Keratinocyte (primary cell): Measurements from ENCODE around the gene NHSL2. TPM values are rescaled to one million over a fixed set of nuclear protein-coding genes. Genes with fewer than 3 reads are reported as not detected.

ENCODE experiments used
- DNase-seq: peaks from one replicate; pipeline ENCODE4 v3.0.0-alpha.2; 2011; ENCODE audit warnings: low read depth, missing footprints, low spot score
- FAIRE-seq: peaks from 2 replicates; lab custom pipeline; 2011; peaks lifted over from hg19 to GRCh38; lab: Jason Lieb, UNC
- H2AFZ ChIP-seq: 2 replicates; pipeline ENCODE4 v1.6.0; 2012; ENCODE audit warnings: low read length, control low read depth, inconsistent platforms; ENCODE audit not compliant: control insufficient read depth
- H3K27ac ChIP-seq: 2 replicates; pipeline ENCODE4 v1.5.1; 2011; ENCODE audit warnings: low read length; ENCODE audit not compliant: control insufficient read depth, insufficient read depth
- H3K27me3 ChIP-seq: 3 replicates; pipeline ENCODE4 v1.6.0; 2011; ENCODE audit warnings: low read length; ENCODE audit not compliant: control insufficient read depth, insufficient read depth; ENCODE audit errors: extremely low read depth
- H3K36me3 ChIP-seq, 2 experiments: 2 replicates in 1 of 2; 3 replicates in 1 of 2; pipeline ENCODE4 v1.5.1; 2011; ENCODE audit warnings: low read length in 2 of 2, mild to moderate bottlenecking in 1 of 2; ENCODE audit not compliant: control insufficient read depth in 2 of 2, insufficient read depth in 2 of 2; ENCODE audit errors: extremely low read depth in 1 of 2
- H3K4me1 ChIP-seq: 3 replicates; pipeline ENCODE4 v1.5.1; 2011; ENCODE audit warnings: low read length; ENCODE audit not compliant: control insufficient read depth, insufficient read depth; ENCODE audit errors: extremely low read depth
- H3K4me2 ChIP-seq: 3 replicates; pipeline ENCODE4 v1.6.0; 2011; ENCODE audit warnings: low read depth, low read length; ENCODE audit not compliant: control insufficient read depth, insufficient read depth; ENCODE audit errors: extremely low read depth
- H3K4me3 ChIP-seq, 3 experiments: fragments of 200-600 bp in 1 of 3; sonication (generic) in 1 of 3; 2 replicates in 2 of 3; 3 replicates in 1 of 3; pipeline ENCODE4 v1.5.1; 2011 to 2016; ENCODE audit warnings: low read length in 3 of 3, mild to moderate bottlenecking in 3 of 3, control low read depth in 2 of 3, inconsistent platforms in 1 of 3, low read depth in 1 of 3, mixed read lengths in 1 of 3, mixed run types in 1 of 3, moderate library complexity in 1 of 3; ENCODE audit not compliant: control insufficient read depth in 2 of 3, insufficient read depth in 2 of 3; ENCODE audit errors: extremely low read depth in 1 of 3
- H3K79me2 ChIP-seq: 2 replicates; pipeline ENCODE4 v1.6.0; 2012; ENCODE audit warnings: low read length; ENCODE audit not compliant: control insufficient read depth, insufficient read depth
- H3K9ac ChIP-seq: 3 replicates; pipeline ENCODE4 v1.6.0; 2011; ENCODE audit warnings: low read length; ENCODE audit not compliant: control insufficient read depth, insufficient read depth; ENCODE audit errors: extremely low read depth
- H3K9me1 ChIP-seq: 3 replicates; pipeline ENCODE4 v1.6.0; 2011; ENCODE audit warnings: low read length; ENCODE audit not compliant: control insufficient read depth, insufficient read depth; ENCODE audit errors: extremely low read depth
- H3K9me3 ChIP-seq: 2 replicates; pipeline ENCODE4 v1.5.1; 2012; ENCODE audit warnings: low read depth, low read length; ENCODE audit not compliant: control insufficient read depth
- H4K20me1 ChIP-seq: 3 replicates; pipeline ENCODE4 v1.6.0; 2011; ENCODE audit warnings: low read length; ENCODE audit not compliant: control insufficient read depth, insufficient read depth; ENCODE audit errors: extremely low read depth
- EZH2 ChIP-seq: IDR thresholded peaks from one replicate; pipeline ENCODE4 v1.6.1; 2012; ENCODE audit warnings: inconsistent platforms, mild to moderate bottlenecking, low read length, moderate library complexity
- dilution Hi-C: fragments of 300-500 bp; cut with MboI; formaldehyde crosslinking; loops from one replicate; pipeline ENCODE4 v1.7.0; 2020; ENCODE audit warnings: low sequenced_read_pairs; ENCODE audit not compliant: extremely low pct_ligation_motif_present
- polyA plus RNA-seq, 5 experiments: library from polyadenylated mRNA; depleted of rRNA in 3 of 5; stranded (reverse) in 3 of 5; stranded (forward) in 1 of 5; unstranded in 1 of 5; fragments of >200 nt; gene quantifications; 1 replicate in 1 of 5; 2 replicates in 3 of 5; 3 replicates in 1 of 5; pipeline versions ENCODE4 v1.2.1 to v1.2.3, GENCODE V29; 2011 to 2012; ENCODE audit warnings: missing spikeins in 2 of 5, low read depth in 1 of 5, low replicate concordance in 1 of 5
- TF ChIP-seq, protein P1 (sequence below), 3 experiments: IDR thresholded peaks in 1 of 3; conservative IDR thresholded peaks in 1 of 3; optimal IDR thresholded peaks in 1 of 3; 2 replicates in 2 of 3; 3 replicates in 1 of 3; pipeline versions ENCODE3 to v1.5.1; 2011; ENCODE audit warnings: low read length in 3 of 3, mild to moderate bottlenecking in 3 of 3, moderate library complexity in 2 of 3, control low read depth in 1 of 3, inconsistent platforms in 1 of 3; ENCODE audit not compliant: insufficient read depth in 2 of 3; ENCODE audit errors: extremely low read depth in 1 of 3

The NHSL2 gene
- polyA plus RNA-seq, 1 donor (not counting 4 experiments of a cell fraction or from before 2014, with no cell fraction given): 0.04 TPM

DNA sequence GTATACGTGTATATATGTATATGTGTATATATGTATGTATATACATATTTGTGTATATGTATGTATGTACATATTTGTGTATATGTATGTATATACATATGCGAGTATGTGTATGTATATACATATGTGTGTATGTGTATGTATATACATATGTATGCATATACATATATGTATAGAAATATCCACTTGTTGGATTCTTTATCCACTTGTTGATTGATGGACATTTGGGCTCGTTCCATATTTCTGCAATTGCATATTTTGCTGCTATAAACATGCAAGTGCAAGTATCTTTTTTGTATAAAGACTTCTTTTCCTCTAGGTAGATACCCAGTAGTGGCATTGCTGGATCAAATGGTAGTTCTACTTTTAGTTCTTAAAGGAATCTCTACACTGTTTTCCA lies 25.5 kb upstream of the NHSL2 start:
- dilution Hi-C loops: no loop called here
- H3K9ac ChIP-seq: no peak overlapping the region
- no peak overlapping the region for H3K27ac ChIP-seq
- no peaks in the 10 kb centered on the region for H4K20me1 ChIP-seq
- FAIRE-seq (no peak), DNase-seq (no peak)
- H3K36me3 ChIP-seq: no peaks in the 10 kb centered on the region
- no peak overlapping the region for H2AFZ ChIP-seq
- no peaks in the 10 kb centered on the region for H3K79me2 ChIP-seq
- no peaks in the 10 kb centered on the region for H3K4me1 ChIP-seq
- H3K27me3 ChIP-seq: no peaks in the 10 kb centered on the region
- no peak for TF ChIP-seq EZH2
- TF ChIP-seq, protein P1, sequence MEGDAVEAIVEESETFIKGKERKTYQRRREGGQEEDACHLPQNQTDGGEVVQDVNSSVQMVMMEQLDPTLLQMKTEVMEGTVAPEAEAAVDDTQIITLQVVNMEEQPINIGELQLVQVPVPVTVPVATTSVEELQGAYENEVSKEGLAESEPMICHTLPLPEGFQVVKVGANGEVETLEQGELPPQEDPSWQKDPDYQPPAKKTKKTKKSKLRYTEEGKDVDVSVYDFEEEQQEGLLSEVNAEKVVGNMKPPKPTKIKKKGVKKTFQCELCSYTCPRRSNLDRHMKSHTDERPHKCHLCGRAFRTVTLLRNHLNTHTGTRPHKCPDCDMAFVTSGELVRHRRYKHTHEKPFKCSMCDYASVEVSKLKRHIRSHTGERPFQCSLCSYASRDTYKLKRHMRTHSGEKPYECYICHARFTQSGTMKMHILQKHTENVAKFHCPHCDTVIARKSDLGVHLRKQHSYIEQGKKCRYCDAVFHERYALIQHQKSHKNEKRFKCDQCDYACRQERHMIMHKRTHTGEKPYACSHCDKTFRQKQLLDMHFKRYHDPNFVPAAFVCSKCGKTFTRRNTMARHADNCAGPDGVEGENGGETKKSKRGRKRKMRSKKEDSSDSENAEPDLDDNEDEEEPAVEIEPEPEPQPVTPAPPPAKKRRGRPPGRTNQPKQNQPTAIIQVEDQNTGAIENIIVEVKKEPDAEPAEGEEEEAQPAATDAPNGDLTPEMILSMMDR (optimal IDR thresholded peaks at IDR 0.05 in 1 of 3, IDR thresholded peaks at IDR 0.05 in 1 of 3, conservative IDR thresholded peaks at IDR 0.05 in 1 of 3; ENCODE audit: extremely low read depth in 1 of 3, insufficient read depth in 2 of 3, low read length in 3 of 3): no peak
- no peak overlapping the region for H3K4me3 ChIP-seq
- H3K9me3 ChIP-seq: no peaks in the 10 kb centered on the region
- no peak overlapping the region for H3K4me2 ChIP-seq
- H3K9me1 ChIP-seq: no peaks in the 10 kb centered on the region

DNA sequence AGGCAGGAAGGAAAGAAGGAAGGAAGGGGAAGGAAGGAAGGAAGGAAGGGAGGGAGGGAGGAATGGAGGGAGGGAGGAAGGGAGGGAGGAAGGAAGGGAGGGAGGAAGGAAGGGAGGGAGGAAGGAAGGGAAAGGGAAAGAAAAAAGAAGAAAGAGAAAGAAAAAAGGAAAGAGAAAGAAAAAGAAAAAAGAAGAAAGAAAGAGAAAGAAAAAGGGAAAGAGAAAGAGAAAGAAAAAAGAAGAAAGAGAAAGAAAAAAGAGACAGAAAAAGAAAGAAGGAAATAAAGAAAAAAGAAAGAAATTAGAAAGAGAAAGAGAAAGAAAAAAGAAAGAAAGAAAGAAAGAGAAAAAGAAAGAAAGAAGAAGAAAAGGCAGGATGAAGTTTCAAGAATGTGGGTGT lies 15.0 kb upstream of the NHSL2 start:
- H3K9me3 ChIP-seq: no peaks in the 10 kb centered on the region
- no peak overlapping the region for H3K4me2 ChIP-seq
- H3K27me3 ChIP-seq: no peaks in the 10 kb centered on the region
- H3K9me1 ChIP-seq: no peaks in the 10 kb centered on the region
- FAIRE-seq (no peak), DNase-seq (no peak)
- dilution Hi-C loops: no loop called here
- H3K4me1 ChIP-seq: no peaks in the 10 kb centered on the region
- no peaks in the 10 kb centered on the region for H3K36me3 ChIP-seq
- TF ChIP-seq EZH2: no peak
- TF ChIP-seq, protein P1 (optimal IDR thresholded peaks at IDR 0.05 in 1 of 3, IDR thresholded peaks at IDR 0.05 in 1 of 3, conservative IDR thresholded peaks at IDR 0.05 in 1 of 3; ENCODE audit: extremely low read depth in 1 of 3, insufficient read depth in 2 of 3, low read length in 3 of 3): no peak
- no peaks in the 10 kb centered on the region for H4K20me1 ChIP-seq
- no peak overlapping the region for H3K27ac ChIP-seq
- no peaks in the 10 kb centered on the region for H3K79me2 ChIP-seq
- H3K9ac ChIP-seq: no peak overlapping the region
- H2AFZ ChIP-seq: no peak overlapping the region
- no peak overlapping the region for H3K4me3 ChIP-seq
